NCI-H748 treated with DMSO at 0.1 percent for 48 hours (cell line): ENCODE measurements around the gene DDIAS.
"Not testable (repeated sequence)": the region's sequence is repeated elsewhere in the genome, so short reads cannot be mapped to it uniquely, and the experiment has no call there.

Source experiments
- DNase-seq: peaks from one replicate; lab custom pipeline; 2025; lab: John Stamatoyannopoulos, UW

Gene DDIAS

GRCh38 chr11:82890936-82891335 is 10.6 kb upstream of the DDIAS start:
- no peak for DNase-seq

- no peak for DNase-seq
These were observed 8.8 kb upstream of the DDIAS start for GRCh38 chr11:82892611-82893169.

GRCh38 chr11:82895437-82896091 is 6.0 kb upstream of the DDIAS start:
- DNase-seq: no peak

GRCh38 chr11:82896183-82896582 is 5.4 kb upstream of the DDIAS start:
- DNase-seq: no peak

- no peak for DNase-seq
These were observed 3.3 kb upstream of the DDIAS start for GRCh38 chr11:82898241-82898640.

- no peak for DNase-seq
These were observed 2.2 kb upstream of the DDIAS start for GRCh38 chr11:82899186-82899820.

GRCh38 chr11:82899957-82900276 is 1.6 kb upstream of the DDIAS start:
- DNase-seq: no peak

GRCh38 chr11:82900277-82901164 is 1.0 kb upstream of the DDIAS start, which contains the start of gene PRCP:
Gene PRCP (minus strand): TSS chr11:82900430. CDS start chr11:82900402, 28 bp downstream.
- DNase-seq: peak; percentile 72

GRCh38 chr11:82901922-82902485 is 468 bp downstream of the DDIAS start:
- no peak for DNase-seq

GRCh38 chr11:82902880-82903279 is 1.3 kb downstream of the DDIAS start:
- DNase-seq: no peak

GRCh38 chr11:82903843-82904586 is 2.5 kb downstream of the DDIAS start:
- DNase-seq: no peak

GRCh38 chr11:82906236-82906635 is 4.7 kb downstream of the DDIAS start:
- DNase-seq: peak; percentile 31

GRCh38 chr11:82906931-82907330 is 5.4 kb downstream of the DDIAS start:
- no peak for DNase-seq

GRCh38 chr11:82907371-82907770 is 5.8 kb downstream of the DDIAS start:
- no peak for DNase-seq

GRCh38 chr11:82908311-82908710 is 6.8 kb downstream of the DDIAS start:
- no peak for DNase-seq

- no peak for DNase-seq
These were observed 7.6 kb downstream of the DDIAS start for GRCh38 chr11:82909015-82909640.

- not testable (repeated sequence) for DNase-seq
These were observed 18.2 kb downstream of the DDIAS start for GRCh38 chr11:82919786-82920185.

GRCh38 chr11:82920227-82920626 is 18.7 kb downstream of the DDIAS start:
- DNase-seq: not testable (repeated sequence)

GRCh38 chr11:82922396-82923173 is 21.0 kb downstream of the DDIAS start:
- DNase-seq: not testable (repeated sequence)

- no peak for DNase-seq
These were observed 23.1 kb downstream of the DDIAS start for GRCh38 chr11:82924522-82925224.
